UCSD-AML1 (cell line): ENCODE measurements around the gene TIMM23.

Experiments
- DNase-seq: peaks from one replicate; lab custom pipeline; 2025; ENCODE audit not compliant: unreplicated experiment; lab: John Stamatoyannopoulos, UW

Gene TIMM23

GRCh38 chr10:46052057-46052790 is 79.9 kb downstream of the TIMM23 start:
- DNase-seq, result no peak

- no peak for DNase-seq
Measured at GRCh38 chr10:46052791-46053375, 80.6 kb downstream of the TIMM23 start.
